Ascending aorta (tissue), 2 donors: ENCODE data around the gene SCN1A. TPM values are rescaled to one million over a fixed set of nuclear protein-coding genes. Genes with fewer than 3 reads are reported as not detected.

Experiments used
- DNase-seq, 2 donors: peaks; one replicate each; pipeline ENCODE4 v3.0.0-alpha.2; 2019; ENCODE audit warnings: low spot score in 2 of 2
- H3K27ac ChIP-seq, 2 donors: fragments of 200-600 bp; sonication (generic); one replicate each; pipeline ENCODE4 v1.5.1; 2016 to 2017; ENCODE audit warnings: mild to moderate bottlenecking in 1 of 2
- H3K27me3 ChIP-seq: fragments of 200-600 bp; sonication (generic); one replicate; pipeline ENCODE4 v1.5.1; 2017
- H3K36me3 ChIP-seq, 2 donors: fragments of 200-600 bp; sonication (generic); one replicate each; pipeline ENCODE4 v1.5.1; 2016
- H3K4me1 ChIP-seq, 2 donors: fragments of 200-600 bp; sonication (generic); one replicate each; pipeline ENCODE4 v1.5.1; 2016 to 2017; ENCODE audit warnings: mild to moderate bottlenecking in 1 of 2
- H3K4me3 ChIP-seq, 2 donors: fragments of 200-600 bp; sonication (generic); one replicate each; pipeline ENCODE4 v1.5.1; 2016 to 2017; ENCODE audit warnings: mild to moderate bottlenecking in 1 of 2
- H3K9me3 ChIP-seq, 2 donors: fragments of 200-600 bp; sonication (generic); one replicate each; pipeline ENCODE4 v1.5.1; 2016
- intact Hi-C: fragments of 100-400 bp; cut with DNase I; formaldehyde crosslinking; loops from one replicate; pipeline ENCODE4 v1.15.1; 2023
- total RNA-seq: library from RNA; depleted of rRNA; stranded (reverse); fragments of >200 nt; gene quantifications from one replicate; pipeline ENCODE4 v1.1.0, GENCODE V29; 2016
- TF ChIP-seq, protein P1 (sequence below), 3 experiments: fragments of 200-600 bp in 2 of 3; fragments of 450-650 bp in 1 of 3; sonication (generic) in 2 of 3; IDR thresholded peaks; one replicate each; pipeline ENCODE4 v1.5.1; 2016 to 2019; ENCODE audit warnings: antibody characterized with exemption in 3 of 3, mild to moderate bottlenecking in 1 of 3, moderate library complexity in 1 of 3

The SCN1A gene
- total RNA-seq, 1 donor from 2014 or later, result not detected

DNA sequence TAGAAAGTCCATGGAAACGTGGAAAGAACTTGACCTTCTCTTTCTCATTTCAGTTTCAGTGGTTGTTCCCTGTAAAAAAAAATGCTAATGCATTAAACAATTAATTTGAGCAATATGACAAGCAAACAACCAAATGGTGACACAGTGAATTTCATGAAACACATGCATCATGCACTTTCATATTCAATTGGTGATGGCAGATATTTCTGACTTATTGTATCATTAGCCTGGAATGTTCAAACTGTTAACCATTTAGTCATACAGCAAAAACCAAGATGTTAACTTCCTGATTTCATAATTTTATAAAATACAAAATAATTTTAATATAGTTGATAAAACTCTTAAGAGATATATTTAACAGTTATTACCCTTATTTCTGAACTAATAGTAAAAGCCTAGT is 85.5 kb downstream of the SCN1A start:
- TF ChIP-seq, protein P1, sequence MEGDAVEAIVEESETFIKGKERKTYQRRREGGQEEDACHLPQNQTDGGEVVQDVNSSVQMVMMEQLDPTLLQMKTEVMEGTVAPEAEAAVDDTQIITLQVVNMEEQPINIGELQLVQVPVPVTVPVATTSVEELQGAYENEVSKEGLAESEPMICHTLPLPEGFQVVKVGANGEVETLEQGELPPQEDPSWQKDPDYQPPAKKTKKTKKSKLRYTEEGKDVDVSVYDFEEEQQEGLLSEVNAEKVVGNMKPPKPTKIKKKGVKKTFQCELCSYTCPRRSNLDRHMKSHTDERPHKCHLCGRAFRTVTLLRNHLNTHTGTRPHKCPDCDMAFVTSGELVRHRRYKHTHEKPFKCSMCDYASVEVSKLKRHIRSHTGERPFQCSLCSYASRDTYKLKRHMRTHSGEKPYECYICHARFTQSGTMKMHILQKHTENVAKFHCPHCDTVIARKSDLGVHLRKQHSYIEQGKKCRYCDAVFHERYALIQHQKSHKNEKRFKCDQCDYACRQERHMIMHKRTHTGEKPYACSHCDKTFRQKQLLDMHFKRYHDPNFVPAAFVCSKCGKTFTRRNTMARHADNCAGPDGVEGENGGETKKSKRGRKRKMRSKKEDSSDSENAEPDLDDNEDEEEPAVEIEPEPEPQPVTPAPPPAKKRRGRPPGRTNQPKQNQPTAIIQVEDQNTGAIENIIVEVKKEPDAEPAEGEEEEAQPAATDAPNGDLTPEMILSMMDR (IDR thresholded peaks at IDR 0.05), result no peak
- Histone ChIP-seq H3K4me1 (no peaks in the 10 kb centered on the region), H3K27ac (no peak overlapping the region), H3K36me3 (no peaks in the 10 kb centered on the region), H3K27me3 (no peaks in the 10 kb centered on the region), H3K9me3 (no peaks in the 10 kb centered on the region), H3K4me3 (no peak overlapping the region)
- intact Hi-C loops, result no loop called here
- DNase-seq, result no peak

DNA sequence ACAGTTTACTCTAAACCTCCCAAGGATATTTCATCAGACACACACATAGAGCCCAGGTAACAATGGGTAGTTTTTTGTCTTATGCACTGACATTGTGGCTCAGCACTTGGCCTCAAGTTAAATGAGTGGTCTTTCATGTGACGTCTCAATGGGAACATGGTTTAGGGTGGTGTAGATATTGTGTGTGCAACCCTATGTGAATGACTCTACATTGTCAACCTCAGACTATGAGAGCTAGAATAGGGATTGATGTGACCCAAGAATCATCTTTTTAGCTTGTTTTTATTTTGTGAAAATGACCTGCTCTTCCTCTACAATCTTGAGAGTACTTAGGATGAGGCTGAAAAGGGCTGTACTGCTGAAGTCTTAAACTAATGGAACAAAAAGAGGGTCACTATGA is 86.2 kb downstream of the SCN1A start:
- intact Hi-C loops, result no loop called here

DNA sequence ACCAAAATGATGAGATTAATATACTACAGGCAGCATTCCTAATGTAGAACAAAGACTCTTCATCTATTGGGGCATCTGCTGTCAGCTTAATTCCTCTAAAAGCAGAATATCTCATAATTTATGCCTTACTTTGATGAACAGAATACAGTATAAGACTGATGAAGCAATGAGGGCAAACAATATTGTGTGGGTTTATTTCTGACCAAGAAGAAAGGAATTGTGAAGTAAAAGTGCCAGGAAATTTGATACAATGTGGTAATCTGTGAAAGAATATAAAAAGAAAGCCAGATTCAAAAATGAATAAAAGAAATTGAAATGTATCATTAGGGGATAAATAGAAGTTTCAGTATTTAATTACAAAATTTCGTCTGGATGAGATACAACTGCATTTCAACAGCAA is 95.5 kb downstream of the SCN1A start:
- H3K36me3 ChIP-seq, result no peaks in the 10 kb centered on the region
- H3K4me1 ChIP-seq, result no peaks in the 10 kb centered on the region
- H3K27me3 ChIP-seq, result no peaks in the 10 kb centered on the region
- no peaks in the 10 kb centered on the region for H3K9me3 ChIP-seq
- TF ChIP-seq, protein P1 (IDR thresholded peaks at IDR 0.05), result no peak
- intact Hi-C loops, result no loop called here
- no peak overlapping the region for H3K27ac ChIP-seq
- no peak for DNase-seq
- H3K4me3 ChIP-seq, result no peak overlapping the region

More for the DNA sequence above, 86.2 kb downstream of the SCN1A start:
- TF ChIP-seq, protein P1 (IDR thresholded peaks at IDR 0.05), result no peak
- H3K27me3 ChIP-seq, result no peaks in the 10 kb centered on the region
- DNase-seq, result no peak
- H3K9me3 ChIP-seq, result no peaks in the 10 kb centered on the region
- H3K4me3 ChIP-seq, result no peak overlapping the region
- no peaks in the 10 kb centered on the region for H3K36me3 ChIP-seq
- no peak overlapping the region for H3K27ac ChIP-seq
- H3K4me1 ChIP-seq, result no peaks in the 10 kb centered on the region

DNA sequence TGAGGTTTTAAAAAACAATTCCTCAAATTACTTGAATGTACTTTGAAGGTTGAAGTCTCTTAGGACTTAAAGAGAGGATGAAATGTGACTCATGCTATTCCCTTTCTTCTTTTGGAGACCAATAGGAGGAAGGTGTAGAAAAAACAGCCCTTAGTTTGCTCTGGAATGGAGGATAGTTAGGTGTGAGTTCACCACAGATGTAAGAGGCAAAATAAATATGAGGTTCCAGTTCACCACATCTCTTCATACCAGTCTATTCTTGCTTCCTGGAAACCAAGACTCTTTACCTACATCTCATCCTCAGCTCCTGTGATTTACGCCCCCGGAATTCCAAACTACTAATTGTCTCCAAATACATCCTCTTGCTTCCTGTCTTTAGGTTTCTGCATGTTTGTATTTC is 96.8 kb downstream of the SCN1A start:
- Histone ChIP-seq H3K27ac (no peak overlapping the region), H3K27me3 (no peaks in the 10 kb centered on the region), H3K4me1 (no peaks in the 10 kb centered on the region), H3K9me3 (no peaks in the 10 kb centered on the region), H3K4me3 (no peak overlapping the region), H3K36me3 (no peaks in the 10 kb centered on the region)
- TF ChIP-seq, protein P1 (IDR thresholded peaks at IDR 0.05), result no peak
- intact Hi-C loops, result no loop called here
- no peak for DNase-seq

DNA sequence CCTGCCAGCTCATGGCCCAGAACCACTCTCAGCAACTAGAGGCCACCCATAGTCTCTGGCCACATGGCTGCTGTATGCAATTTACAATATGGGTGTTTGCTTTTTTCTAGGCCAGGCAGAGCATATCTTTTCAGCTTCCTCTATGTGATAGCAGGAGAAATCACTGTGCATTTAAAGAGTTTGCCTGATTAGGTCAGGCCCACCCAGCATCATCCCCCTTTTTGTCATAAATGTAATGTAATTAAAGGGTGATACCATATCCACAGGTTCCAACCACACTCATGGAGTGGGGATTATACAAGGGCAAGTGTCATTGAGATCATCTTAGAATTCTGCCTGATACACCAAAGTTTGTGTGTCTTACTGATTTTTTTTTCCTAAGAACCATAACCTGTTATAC is 102.5 kb downstream of the SCN1A start:
- Histone ChIP-seq H3K36me3 (no peaks in the 10 kb centered on the region), H3K27me3 (no peaks in the 10 kb centered on the region), H3K4me3 (no peak overlapping the region), H3K4me1 (no peaks in the 10 kb centered on the region), H3K27ac (no peak overlapping the region), H3K9me3 (no peaks in the 10 kb centered on the region)
- intact Hi-C loops, result no loop called here
- DNase-seq, result no peak
- TF ChIP-seq, protein P1 (IDR thresholded peaks at IDR 0.05), result no peak

DNA sequence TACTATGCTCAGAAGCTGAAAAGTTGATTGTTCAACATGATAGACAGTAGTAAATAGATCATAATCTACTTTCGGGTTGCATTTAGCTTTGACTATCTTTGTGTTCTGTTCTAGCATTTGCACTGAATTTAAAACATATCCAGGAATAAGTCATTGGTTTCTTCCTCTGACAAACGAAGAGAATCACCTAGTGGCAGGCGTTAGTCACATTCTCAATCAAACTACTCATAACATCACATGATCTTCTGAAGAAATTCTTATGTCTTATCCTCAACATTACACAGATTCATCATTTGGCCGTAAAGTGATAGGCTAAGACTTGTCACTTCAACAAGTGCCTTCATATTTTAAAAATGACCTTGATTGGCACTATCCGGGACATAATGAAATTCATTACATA is 110.6 kb downstream of the SCN1A start:
- TF ChIP-seq, protein P1 (IDR thresholded peaks at IDR 0.05), result no peak
- Histone ChIP-seq H3K4me1 (no peaks in the 10 kb centered on the region), H3K9me3 (no peaks in the 10 kb centered on the region), H3K27me3 (no peaks in the 10 kb centered on the region), H3K4me3 (no peak overlapping the region), H3K36me3 (no peaks in the 10 kb centered on the region), H3K27ac (no peak overlapping the region)
- no peak for DNase-seq
- intact Hi-C loops, result no loop called here
